MM.1S (cell line): ENCODE data around the gene CDKN2B-AS1.

Experiments
- CTCF ChIP-seq: fragments of 300-600 bp; sonication (generic); IDR thresholded peaks from 2 replicates; pipeline ENCODE4 v1.5.1; 2016; ENCODE audit warnings: antibody characterized with exemption, low read length, mixed read lengths
- EZH2phosphoT487 ChIP-seq: fragments of 300-600 bp; sonication (generic); IDR thresholded peaks from 2 replicates; pipeline ENCODE4 v1.6.1; 2018; ENCODE audit warnings: antibody characterized with exemption, low read length

DNA sequence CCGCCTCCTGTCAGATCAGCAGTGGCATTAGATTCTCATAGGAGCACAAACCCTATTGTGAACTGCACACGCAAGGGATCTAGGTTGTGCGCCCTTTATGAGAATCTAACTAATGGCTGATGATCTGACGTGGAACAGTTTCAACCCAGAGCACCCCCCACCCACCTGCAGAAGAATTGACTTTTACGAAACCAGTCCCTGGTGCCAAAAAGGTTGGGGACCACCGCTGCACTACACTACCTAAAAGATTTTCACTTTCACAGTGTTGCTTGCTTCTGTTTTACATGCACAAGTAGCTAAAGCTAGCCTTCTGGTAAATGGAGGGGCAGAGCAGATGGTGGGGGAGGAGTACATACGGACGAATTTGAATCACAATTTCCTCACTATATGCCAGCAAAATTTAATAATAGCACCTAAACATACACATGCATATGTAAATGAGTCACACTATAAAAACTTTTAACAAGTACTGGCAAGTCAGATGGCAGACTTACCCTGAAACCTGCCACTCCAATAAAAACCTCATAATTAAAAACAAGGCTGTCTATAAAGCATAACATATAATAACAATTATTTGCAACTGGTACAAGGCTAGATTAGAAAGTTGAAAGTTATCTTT lies 38.5 kb downstream of the CDKN2B-AS1 start:
- TF ChIP-seq CTCF (no peak), EZH2phosphoT487 (no peak)
